ENCODE results near the gene BNC2. TPM values are rescaled to one million over a fixed set of nuclear protein-coding genes. Genes with fewer than 3 reads are reported as not detected.

Gene BNC2
- total RNA-seq, 1 donor from 2014 or later, result 38.0 TPM

DNA sequence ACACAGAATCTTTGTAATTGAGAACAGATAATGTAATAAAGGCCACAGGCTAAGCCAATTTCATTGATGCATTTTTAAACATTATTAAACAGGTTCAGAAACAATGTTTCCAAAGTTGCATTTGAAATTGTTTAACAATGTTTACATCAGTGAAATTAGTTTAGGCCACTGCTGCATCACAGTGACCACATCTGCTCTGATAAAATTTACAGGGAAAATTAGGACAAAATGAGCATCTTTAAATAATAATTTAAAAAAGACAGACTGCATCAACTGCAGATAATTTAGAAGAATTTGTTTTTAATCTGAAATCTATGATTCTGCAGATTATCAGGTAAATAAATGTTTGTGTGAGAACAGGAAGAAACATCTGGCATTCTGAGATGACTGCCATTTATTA is 420.4 kb downstream of the BNC2 start:
- no peaks in the 10 kb centered on the region for H3K79me2 ChIP-seq (ENCODE audit: insufficient read depth, low read length)
- H3K9ac ChIP-seq (ENCODE audit: low read length), result no peak overlapping the region
- Mint-ChIP-seq H3K27me3 (ENCODE audit: low read depth, unreplicated experiment) (no peaks in the 10 kb centered on the region), H3K36me3 (ENCODE audit: low read depth, unreplicated experiment) (no peaks in the 10 kb centered on the region), H3K4me1 (ENCODE audit: low read depth, unreplicated experiment) (peaks cover 6% of the 10 kb centered on the region), H3K4me3 (ENCODE audit: unreplicated experiment) (no peak overlapping the region), H3K27ac (ENCODE audit: unreplicated experiment) (no peak overlapping the region), H3K9me3 (ENCODE audit: unreplicated experiment) (no peaks in the 10 kb centered on the region)
- TF ChIP-seq CTCF (IDR thresholded peaks at IDR 0.05; ENCODE audit: insufficient read depth, low read depth, low read length) (no peak), EZH2 (IDR thresholded peaks at IDR 0.05; ENCODE audit: insufficient read depth, low read length) (no peak)
- peaks cover 5% of the 10 kb centered on the region for H3K4me1 ChIP-seq (ENCODE audit: insufficient read depth, low read length)
- no peaks in the 10 kb centered on the region for H4K20me1 ChIP-seq (ENCODE audit: insufficient read depth, low read length)
- H3K27me3 ChIP-seq (ENCODE audit: insufficient read depth, low read length), result no peaks in the 10 kb centered on the region
- DNase-seq (ENCODE audit: low read depth) (no peak), FAIRE-seq (no peak)
- H2AFZ ChIP-seq (ENCODE audit: low read depth, low read length), result no peak overlapping the region
- no peaks in the 10 kb centered on the region for H3K9me3 ChIP-seq (ENCODE audit: insufficient read depth, low read depth, low read length)
- H3K36me3 ChIP-seq (ENCODE audit: insufficient read depth, low read length), result no peaks in the 10 kb centered on the region
- no peak overlapping the region for H3K4me3 ChIP-seq (ENCODE audit: insufficient read depth, low read depth, low read length)
- no peak overlapping the region for H3K4me2 ChIP-seq (ENCODE audit: low read length)
- H3K27ac ChIP-seq (ENCODE audit: low read depth, low read length), result no peak overlapping the region

DNA sequence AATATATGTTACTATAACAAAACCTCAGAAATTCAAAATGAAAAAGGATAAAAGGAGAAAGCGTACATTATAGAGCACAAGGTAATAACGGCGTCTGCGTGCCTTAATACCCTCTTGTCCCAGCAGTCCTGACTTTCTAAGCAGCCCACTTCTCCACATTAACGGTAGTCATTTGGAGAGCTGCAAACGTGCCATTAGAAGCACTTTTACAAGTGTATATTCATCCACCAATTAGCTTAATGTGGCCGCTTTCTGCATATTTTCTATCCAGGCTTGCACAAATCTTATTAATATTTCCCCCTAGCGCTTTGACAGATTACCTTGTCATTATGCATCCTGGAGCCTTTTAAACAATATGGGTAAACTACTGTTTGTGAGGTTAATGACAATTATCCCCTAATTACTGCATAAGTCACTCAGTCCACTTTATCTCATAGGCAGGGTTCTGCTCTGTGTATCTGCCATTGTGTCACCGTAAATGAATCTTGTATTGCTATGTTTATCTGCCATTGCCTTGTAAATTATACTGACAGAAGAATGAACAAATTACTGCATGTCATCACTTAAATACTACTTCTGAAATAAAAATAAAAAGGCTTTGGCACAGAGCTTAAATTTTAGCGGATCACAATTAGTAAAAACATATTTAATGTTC is 421.3 kb downstream of the BNC2 start:
- H3K4me3 Mint-ChIP-seq (ENCODE audit: unreplicated experiment), result no peak overlapping the region
- no peaks in the 10 kb centered on the region for H3K36me3 ChIP-seq (ENCODE audit: insufficient read depth, low read length)
- DNase-seq (ENCODE audit: low read depth) (no peak), FAIRE-seq (no peak)
- H3K4me3 ChIP-seq (ENCODE audit: insufficient read depth, low read depth, low read length), result no peak overlapping the region
- H3K9me3 ChIP-seq (ENCODE audit: insufficient read depth, low read depth, low read length), result no peaks in the 10 kb centered on the region
- no peak overlapping the region for H3K27ac Mint-ChIP-seq (ENCODE audit: unreplicated experiment)
- H3K36me3 Mint-ChIP-seq (ENCODE audit: low read depth, unreplicated experiment), result no peaks in the 10 kb centered on the region
- peaks cover 5% of the 10 kb centered on the region for H3K4me1 ChIP-seq (ENCODE audit: insufficient read depth, low read length)
- H3K9me3 Mint-ChIP-seq (ENCODE audit: unreplicated experiment), result no peaks in the 10 kb centered on the region
- no peak overlapping the region for H2AFZ ChIP-seq (ENCODE audit: low read depth, low read length)
- H3K4me1 Mint-ChIP-seq (ENCODE audit: low read depth, unreplicated experiment), result peaks cover 7% of the 10 kb centered on the region
- TF ChIP-seq EZH2 (IDR thresholded peaks at IDR 0.05; ENCODE audit: insufficient read depth, low read length) (no peak), CTCF (IDR thresholded peaks at IDR 0.05; ENCODE audit: insufficient read depth, low read depth, low read length) (no peak)
- H3K27ac ChIP-seq (ENCODE audit: low read depth, low read length), result no peak overlapping the region
- no peaks in the 10 kb centered on the region for H3K27me3 Mint-ChIP-seq (ENCODE audit: low read depth, unreplicated experiment)
- no peaks in the 10 kb centered on the region for H3K27me3 ChIP-seq (ENCODE audit: insufficient read depth, low read length)
- no peaks in the 10 kb centered on the region for H3K79me2 ChIP-seq (ENCODE audit: insufficient read depth, low read length)
- H3K9ac ChIP-seq (ENCODE audit: low read length), result no peak overlapping the region
- H3K4me2 ChIP-seq (ENCODE audit: low read length), result no peak overlapping the region
- H4K20me1 ChIP-seq (ENCODE audit: insufficient read depth, low read length), result no peaks in the 10 kb centered on the region

- Histone ChIP-seq H3K4me3 (ENCODE audit: insufficient read depth, low read depth, low read length) (no peak overlapping the region), H3K36me3 (ENCODE audit: insufficient read depth, low read length) (no peaks in the 10 kb centered on the region), H3K27ac (ENCODE audit: low read depth, low read length) (no peak overlapping the region), H4K20me1 (ENCODE audit: insufficient read depth, low read length) (no peaks in the 10 kb centered on the region), H3K4me2 (ENCODE audit: low read length) (no peak overlapping the region), H3K9me3 (ENCODE audit: insufficient read depth, low read depth, low read length) (no peaks in the 10 kb centered on the region), H2AFZ (ENCODE audit: low read depth, low read length) (no peak overlapping the region), H3K9ac (ENCODE audit: low read length) (no peak overlapping the region), H3K79me2 (ENCODE audit: insufficient read depth, low read length) (peaks cover 3% of the 10 kb centered on the region), H3K27me3 (ENCODE audit: insufficient read depth, low read length) (no peaks in the 10 kb centered on the region), H3K4me1 (ENCODE audit: insufficient read depth, low read length) (peaks cover 5% of the 10 kb centered on the region)
- no peaks in the 10 kb centered on the region for H3K9me3 Mint-ChIP-seq (ENCODE audit: unreplicated experiment)
- TF ChIP-seq EZH2 (IDR thresholded peaks at IDR 0.05; ENCODE audit: insufficient read depth, low read length), result no peak
- no peak for TF ChIP-seq CTCF (IDR thresholded peaks at IDR 0.05; ENCODE audit: insufficient read depth, low read depth, low read length)
- FAIRE-seq (no peak), DNase-seq (ENCODE audit: low read depth) (no peak)
- H3K4me1 Mint-ChIP-seq (ENCODE audit: low read depth, unreplicated experiment), result peaks cover 9% of the 10 kb centered on the region
- H3K27ac Mint-ChIP-seq (ENCODE audit: unreplicated experiment), result no peak overlapping the region
- H3K4me3 Mint-ChIP-seq (ENCODE audit: unreplicated experiment), result no peak overlapping the region
- H3K27me3 Mint-ChIP-seq (ENCODE audit: low read depth, unreplicated experiment), result no peaks in the 10 kb centered on the region
- no peaks in the 10 kb centered on the region for H3K36me3 Mint-ChIP-seq (ENCODE audit: low read depth, unreplicated experiment)
Observed at GRCh38 chr9:16447946-16448345, 422.5 kb downstream of the BNC2 start.

All from astrocyte (in vitro differentiated cells and primary cell).